ENCODE data around the gene BLMH. TPM values are rescaled to one million over a fixed set of nuclear protein-coding genes. Genes with fewer than 3 reads are reported as not detected.

Gene BLMH
- total RNA-seq, 1 donor from 2014 or later = 103 TPM

- DNase-seq = no peak
- Mint-ChIP-seq H3K36me3 (ENCODE audit: unreplicated experiment) (no peaks in the 10 kb centered on the region), H3K27ac (ENCODE audit: unreplicated experiment) (no peak overlapping the region), H3K4me1 (ENCODE audit: low read depth, unreplicated experiment) (no peaks in the 10 kb centered on the region), H3K9me3 (ENCODE audit: unreplicated experiment) (no peaks in the 10 kb centered on the region), H3K4me3 (ENCODE audit: unreplicated experiment) (no peak overlapping the region), H3K27me3 (ENCODE audit: unreplicated experiment) (no peaks in the 10 kb centered on the region)
- no peak for TF ChIP-seq CTCF (IDR thresholded peaks at IDR 0.05; ENCODE audit: partially characterized antibody, unreplicated experiment)
These were observed 18.8 kb upstream of the BLMH start for GRCh38 chr17:30310562-30310961.

- Mint-ChIP-seq H3K4me3 (ENCODE audit: unreplicated experiment) (no peak overlapping the region), H3K9me3 (ENCODE audit: unreplicated experiment) (no peaks in the 10 kb centered on the region), H3K4me1 (ENCODE audit: low read depth, unreplicated experiment) (no peaks in the 10 kb centered on the region), H3K27me3 (ENCODE audit: unreplicated experiment) (no peaks in the 10 kb centered on the region), H3K27ac (ENCODE audit: unreplicated experiment) (no peak overlapping the region), H3K36me3 (ENCODE audit: unreplicated experiment) (no peaks in the 10 kb centered on the region)
- DNase-seq = no peak
- TF ChIP-seq CTCF (IDR thresholded peaks at IDR 0.05; ENCODE audit: partially characterized antibody, unreplicated experiment) = no peak
These were observed 17.8 kb upstream of the BLMH start for GRCh38 chr17:30309591-30309990.

DNA sequence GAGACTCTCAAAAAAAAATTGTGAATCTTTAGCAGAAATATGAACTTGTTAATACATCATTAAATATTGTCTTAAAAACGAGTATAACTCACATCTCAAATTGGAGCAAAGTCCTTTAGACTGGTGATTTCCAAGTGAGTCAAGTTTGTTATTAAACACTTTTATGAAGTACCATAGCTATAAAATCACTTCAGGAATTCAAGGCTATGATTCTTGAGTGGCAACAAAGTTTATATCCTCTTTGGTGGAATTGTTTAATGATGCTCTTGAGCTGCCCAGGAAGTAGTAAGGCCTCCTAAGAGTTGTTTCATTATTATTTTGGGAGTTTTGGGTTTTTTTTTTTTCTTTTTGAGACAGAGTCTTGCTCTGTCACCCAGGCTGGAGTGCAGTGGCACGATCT lies 16.7 kb upstream of the BLMH start:
- no peak for DNase-seq

DNA sequence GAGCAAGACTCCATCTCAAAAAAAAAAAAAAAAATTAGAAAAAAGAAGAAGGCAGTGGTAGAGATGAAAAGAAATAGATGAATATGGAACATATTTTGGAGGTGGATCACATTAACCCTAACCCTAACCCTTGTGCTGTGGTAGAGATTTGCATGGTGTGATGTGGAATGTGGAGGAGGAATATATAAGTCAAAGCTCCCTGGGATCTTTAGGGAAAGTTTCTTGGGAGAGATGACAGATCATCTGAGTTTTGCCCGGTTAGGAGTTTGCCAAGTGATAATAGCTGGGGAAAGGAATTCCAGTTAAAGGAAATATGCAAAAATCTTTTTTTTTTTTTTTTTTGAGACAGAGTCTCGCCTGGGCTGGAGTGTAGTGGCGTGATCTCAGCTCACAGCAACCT lies 13.0 kb upstream of the BLMH start:
- Mint-ChIP-seq H3K9me3 (ENCODE audit: unreplicated experiment) (no peaks in the 10 kb centered on the region), H3K27me3 (ENCODE audit: unreplicated experiment) (no peaks in the 10 kb centered on the region), H3K27ac (ENCODE audit: unreplicated experiment) (no peak overlapping the region), H3K4me3 (ENCODE audit: unreplicated experiment) (no peak overlapping the region), H3K4me1 (ENCODE audit: low read depth, unreplicated experiment) (no peaks in the 10 kb centered on the region), H3K36me3 (ENCODE audit: unreplicated experiment) (peaks cover 7% of the 10 kb centered on the region)
- TF ChIP-seq CTCF (IDR thresholded peaks at IDR 0.05; ENCODE audit: partially characterized antibody, unreplicated experiment) = no peak
- DNase-seq = no peak

More for the DNA sequence above, 16.7 kb upstream of the BLMH start:
- H3K4me1 Mint-ChIP-seq (ENCODE audit: low read depth, unreplicated experiment) = no peaks in the 10 kb centered on the region
- TF ChIP-seq CTCF (IDR thresholded peaks at IDR 0.05; ENCODE audit: partially characterized antibody, unreplicated experiment) = no peak
- H3K9me3 Mint-ChIP-seq (ENCODE audit: unreplicated experiment) = no peaks in the 10 kb centered on the region
- no peaks in the 10 kb centered on the region for H3K36me3 Mint-ChIP-seq (ENCODE audit: unreplicated experiment)
- H3K27me3 Mint-ChIP-seq (ENCODE audit: unreplicated experiment) = no peaks in the 10 kb centered on the region
- H3K4me3 Mint-ChIP-seq (ENCODE audit: unreplicated experiment) = no peak overlapping the region
- H3K27ac Mint-ChIP-seq (ENCODE audit: unreplicated experiment) = no peak overlapping the region

DNA sequence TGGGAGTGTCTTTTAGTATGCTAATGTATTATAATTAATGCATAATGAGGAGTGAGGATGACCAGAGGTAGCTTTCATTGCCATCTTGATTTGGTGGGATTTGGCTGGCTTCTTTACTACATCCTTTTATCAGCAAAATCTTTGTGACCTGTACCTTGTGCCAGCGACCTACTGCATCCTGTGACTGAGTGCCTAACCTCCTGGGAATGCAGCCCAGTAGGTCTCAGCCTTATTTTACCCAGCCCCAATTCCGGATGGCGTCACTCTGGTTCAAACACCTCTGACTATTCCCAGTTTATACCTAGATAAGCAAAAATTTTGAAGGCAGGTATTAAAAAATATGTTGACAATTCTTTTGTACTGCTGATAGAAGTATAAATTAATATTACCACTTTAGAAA lies 10.5 kb upstream of the BLMH start:
- Mint-ChIP-seq H3K27ac (ENCODE audit: unreplicated experiment) (no peak overlapping the region), H3K27me3 (ENCODE audit: unreplicated experiment) (no peaks in the 10 kb centered on the region), H3K4me1 (ENCODE audit: low read depth, unreplicated experiment) (no peaks in the 10 kb centered on the region), H3K9me3 (ENCODE audit: unreplicated experiment) (no peaks in the 10 kb centered on the region), H3K36me3 (ENCODE audit: unreplicated experiment) (peaks cover 7% of the 10 kb centered on the region), H3K4me3 (ENCODE audit: unreplicated experiment) (no peak overlapping the region)
- DNase-seq = no peak
- no peak for TF ChIP-seq CTCF (IDR thresholded peaks at IDR 0.05; ENCODE audit: partially characterized antibody, unreplicated experiment)

Data from glutamatergic neuron (in vitro differentiated cells).